Measurements from ENCODE around the gene TMEM25.
"Not testable (repeated sequence)": the region's sequence is repeated elsewhere in the genome, so short reads cannot be mapped to it uniquely, and the experiment has no call there.

The TMEM25 gene

DNA sequence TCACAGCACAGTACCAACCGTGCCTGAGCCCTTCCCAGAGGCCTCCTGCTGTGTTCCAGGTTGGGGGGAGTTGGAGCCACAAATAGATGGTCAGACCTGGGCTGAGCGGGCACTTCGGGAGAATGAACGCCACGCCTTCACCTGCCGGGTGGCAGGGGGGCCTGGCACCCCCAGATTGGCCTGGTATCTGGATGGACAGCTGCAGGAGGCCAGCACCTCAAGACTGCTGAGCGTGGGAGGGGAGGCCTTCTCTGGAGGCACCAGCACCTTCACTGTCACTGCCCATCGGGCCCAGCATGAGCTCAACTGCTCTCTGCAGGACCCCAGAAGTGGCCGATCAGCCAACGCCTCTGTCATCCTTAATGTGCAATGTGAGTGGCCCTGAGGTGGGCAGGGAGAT lies 1.1 kb downstream of the TMEM25 start:
- DNase-seq (ENCODE audit: low read depth): no peak

DNA sequence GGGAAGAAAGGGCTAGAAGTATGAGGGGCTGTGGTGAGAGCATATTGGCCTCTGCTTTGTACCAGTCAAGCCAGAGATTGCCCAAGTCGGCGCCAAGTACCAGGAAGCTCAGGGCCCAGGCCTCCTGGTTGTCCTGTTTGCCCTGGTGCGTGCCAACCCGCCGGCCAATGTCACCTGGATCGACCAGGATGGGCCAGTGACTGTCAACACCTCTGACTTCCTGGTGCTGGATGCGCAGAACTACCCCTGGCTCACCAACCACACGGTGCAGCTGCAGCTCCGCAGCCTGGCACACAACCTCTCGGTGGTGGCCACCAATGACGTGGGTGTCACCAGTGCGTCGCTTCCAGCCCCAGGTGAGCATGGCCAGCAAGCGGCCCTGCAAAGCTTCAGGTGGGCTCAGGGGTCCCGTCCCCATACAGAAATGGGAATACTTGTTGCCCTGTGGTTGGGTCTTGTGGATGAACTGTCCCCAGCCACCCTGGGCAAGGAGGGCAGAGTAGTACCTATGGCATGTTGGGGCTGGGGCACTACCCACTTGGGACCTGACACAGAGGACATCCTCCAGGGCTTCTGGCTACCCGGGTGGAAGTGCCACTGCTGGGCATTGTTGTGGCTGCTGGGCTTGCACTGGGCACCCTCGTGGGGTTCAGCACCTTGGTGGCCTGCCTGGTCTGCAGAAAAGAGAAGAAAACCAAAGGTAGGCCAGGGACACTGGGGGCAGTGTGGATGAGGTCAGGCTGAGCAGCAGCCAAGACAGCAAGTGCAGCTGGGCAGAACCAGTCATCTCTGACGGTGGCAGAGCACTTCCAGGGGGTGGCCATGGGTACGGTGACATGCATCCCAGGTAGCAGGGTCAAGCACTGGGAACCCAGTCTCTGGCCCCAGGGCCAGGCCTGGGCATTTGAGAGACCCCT lies 2.1 kb downstream of the TMEM25 start:
- DNase-seq (ENCODE audit: low read depth): no peak

DNA sequence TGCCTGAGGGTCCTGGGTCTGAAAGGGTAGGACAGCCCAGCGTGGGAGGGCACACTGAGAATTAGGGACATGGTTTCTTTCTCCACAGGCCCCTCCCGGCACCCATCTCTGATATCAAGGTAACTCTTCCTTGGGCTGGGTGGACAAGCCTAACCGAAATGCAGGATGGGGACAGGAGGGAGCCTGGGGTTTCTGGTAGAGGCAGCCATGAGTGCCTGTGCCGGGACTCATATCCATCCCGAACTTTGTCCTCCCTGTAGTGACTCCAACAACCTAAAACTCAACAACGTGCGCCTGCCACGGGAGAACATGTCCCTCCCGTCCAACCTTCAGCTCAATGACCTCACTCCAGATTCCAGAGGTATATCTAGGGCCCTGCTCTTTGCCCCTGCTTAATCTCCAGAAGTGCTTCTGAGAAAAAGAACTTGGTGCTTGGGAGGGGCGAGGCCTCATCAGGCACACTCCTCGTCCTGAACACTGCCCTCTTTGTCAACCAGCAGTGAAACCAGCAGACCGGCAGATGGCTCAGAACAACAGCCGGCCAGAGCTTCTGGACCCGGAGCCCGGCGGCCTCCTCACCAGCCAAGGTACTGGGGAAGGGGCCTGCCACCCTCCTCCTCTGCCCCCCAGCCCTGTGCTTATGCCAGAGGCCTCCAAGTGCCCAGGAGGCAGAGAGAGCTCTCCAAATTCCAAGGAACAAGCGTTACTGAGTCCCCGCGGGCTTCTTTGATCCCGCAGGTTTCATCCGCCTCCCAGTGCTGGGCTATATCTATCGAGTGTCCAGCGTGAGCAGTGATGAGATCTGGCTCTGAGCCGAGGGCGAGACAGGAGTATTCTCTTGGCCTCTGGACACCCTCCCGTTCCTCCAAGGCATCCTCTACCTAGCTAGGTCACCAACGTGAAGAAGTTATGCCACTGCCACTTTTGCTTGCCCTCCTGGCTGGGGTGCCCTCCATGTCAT lies 3.1 kb downstream of the TMEM25 start:
- DNase-seq (ENCODE audit: low read depth): no peak

GRCh38 chr11:118535261-118535660 lies 4.3 kb downstream of the TMEM25 start:
- no peak for DNase-seq (ENCODE audit: low read depth)

- no peak for DNase-seq (ENCODE audit: low read depth)
Measured at GRCh38 chr11:118536726-118537125, 5.7 kb downstream of the TMEM25 start.

GRCh38 chr11:118537409-118537980 lies 6.5 kb downstream of the TMEM25 start:
- no peak for DNase-seq (ENCODE audit: low read depth)

DNA sequence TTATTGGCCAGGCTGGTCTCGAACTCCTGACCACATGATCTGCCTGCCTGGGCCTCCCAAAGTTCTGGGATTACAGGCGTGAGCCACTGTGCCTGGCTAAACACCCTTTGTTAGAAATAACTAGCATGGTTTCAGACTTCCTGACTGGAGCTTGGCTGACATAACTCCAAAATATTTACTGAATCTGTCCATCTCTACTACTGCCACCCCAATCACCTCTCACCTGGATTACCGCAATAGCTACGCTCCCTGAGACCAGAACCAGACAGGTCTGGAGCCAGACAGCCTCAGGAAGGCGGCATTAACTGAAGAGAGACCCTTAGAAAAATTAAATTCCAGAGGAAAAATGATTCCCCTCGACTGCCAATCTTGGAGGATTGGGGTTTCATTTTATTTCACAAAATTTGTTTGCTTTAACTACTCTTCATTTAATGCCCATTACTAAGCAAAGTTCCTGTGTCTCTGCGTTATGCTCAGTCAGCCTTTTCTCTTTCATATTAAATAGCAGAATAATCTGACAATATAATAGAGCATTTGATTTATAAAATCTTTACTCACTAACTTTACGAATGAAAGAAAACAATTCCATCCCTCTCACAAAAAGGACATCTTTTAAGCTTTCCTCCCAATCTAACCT lies 13.1 kb downstream of the TMEM25 start:
- DNase-seq (ENCODE audit: low read depth): no peak

DNA sequence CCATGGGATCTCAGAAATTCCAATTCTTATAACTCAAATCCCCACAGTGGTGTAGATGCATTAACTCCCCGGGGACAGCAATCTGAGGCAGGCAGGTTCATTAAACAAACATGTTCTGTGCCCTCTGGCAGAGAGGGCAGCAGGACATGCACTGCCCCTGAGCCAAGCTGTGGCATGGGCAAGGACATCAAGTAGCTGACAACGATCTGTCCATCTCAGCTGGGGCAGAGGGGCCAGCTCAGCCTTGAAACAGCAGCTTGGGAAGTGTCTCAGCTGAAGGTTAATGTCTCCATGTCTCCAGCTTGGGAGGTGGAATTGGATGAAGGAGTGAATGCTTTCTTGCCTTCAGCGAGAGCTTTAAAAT lies 13.6 kb downstream of the TMEM25 start:
- DNase-seq (ENCODE audit: low read depth): no peak

DNA sequence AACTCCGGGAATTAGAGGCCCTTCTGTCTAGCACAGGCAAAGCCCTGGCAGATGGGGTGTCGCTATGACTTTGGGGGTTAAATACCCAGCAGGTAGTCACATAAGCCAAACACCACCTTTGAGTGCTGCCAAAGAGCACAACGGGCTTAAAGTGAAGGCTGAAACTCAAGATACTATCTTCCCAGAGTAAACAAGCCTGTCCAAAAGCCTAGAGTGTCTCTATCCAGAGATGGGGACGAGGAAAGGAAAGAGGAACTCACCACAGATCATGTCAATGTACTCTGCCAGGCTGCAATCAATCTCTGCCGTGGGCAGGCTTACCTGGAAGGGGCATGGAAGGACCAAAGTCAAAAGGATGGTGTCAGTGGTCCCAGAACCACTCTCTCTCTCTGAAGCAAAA lies 14.5 kb downstream of the TMEM25 start:
- DNase-seq (ENCODE audit: low read depth): no peak

- DNase-seq (ENCODE audit: low read depth): no peak
Measured at GRCh38 chr11:118547132-118547531, 16.1 kb downstream of the TMEM25 start.

DNA sequence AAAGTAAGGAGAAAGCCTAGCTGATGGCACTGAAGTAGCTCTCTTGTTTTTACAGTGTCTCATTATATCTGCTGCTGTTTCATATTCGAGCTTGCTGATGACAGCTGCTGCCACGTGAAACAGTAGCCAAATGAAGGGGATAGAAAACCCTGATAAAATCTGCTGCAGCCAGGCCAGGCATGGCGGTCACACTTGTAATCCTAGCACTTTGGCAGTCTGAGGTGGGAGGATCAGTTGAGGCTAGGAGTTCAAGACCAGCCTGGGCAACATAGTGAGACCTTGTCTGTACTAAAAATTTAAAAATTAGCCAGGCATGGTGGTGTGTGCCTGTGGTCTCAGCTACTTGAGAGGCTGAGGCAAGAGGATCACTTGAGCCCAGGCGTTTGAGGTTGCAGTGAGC lies 21.3 kb downstream of the TMEM25 start:
- no peak for DNase-seq (ENCODE audit: low read depth)

- DNase-seq (ENCODE audit: low read depth): no peak
Measured at GRCh38 chr11:118560806-118561205, 29.8 kb downstream of the TMEM25 start.

GRCh38 chr11:118565051-118565450 lies 34.1 kb downstream of the TMEM25 start:
- DNase-seq (ENCODE audit: low read depth): no peak

DNA sequence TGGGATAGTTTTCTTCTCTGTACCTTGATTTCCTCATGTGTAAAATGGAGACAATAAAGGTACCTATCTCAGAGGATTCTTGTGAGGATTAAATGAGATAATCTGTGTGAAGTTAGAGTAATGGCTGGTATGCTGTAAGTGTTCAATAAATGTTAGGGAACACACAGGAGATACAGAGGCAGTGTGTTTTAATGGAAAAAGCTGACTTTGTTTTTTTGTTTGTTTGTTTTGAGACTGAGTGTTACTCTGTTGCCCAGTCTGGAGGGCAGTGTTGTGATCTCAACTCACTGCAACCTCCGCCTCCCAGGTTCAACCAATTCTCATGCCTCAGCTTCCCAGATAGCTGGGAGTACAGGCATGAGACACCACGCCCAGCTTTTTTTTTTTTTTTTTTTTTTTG lies 38.7 kb downstream of the TMEM25 start:
- no peak for DNase-seq (ENCODE audit: low read depth)

- no peak for DNase-seq (ENCODE audit: low read depth)
Measured at GRCh38 chr11:118570787-118571186, 39.8 kb downstream of the TMEM25 start.

DNA sequence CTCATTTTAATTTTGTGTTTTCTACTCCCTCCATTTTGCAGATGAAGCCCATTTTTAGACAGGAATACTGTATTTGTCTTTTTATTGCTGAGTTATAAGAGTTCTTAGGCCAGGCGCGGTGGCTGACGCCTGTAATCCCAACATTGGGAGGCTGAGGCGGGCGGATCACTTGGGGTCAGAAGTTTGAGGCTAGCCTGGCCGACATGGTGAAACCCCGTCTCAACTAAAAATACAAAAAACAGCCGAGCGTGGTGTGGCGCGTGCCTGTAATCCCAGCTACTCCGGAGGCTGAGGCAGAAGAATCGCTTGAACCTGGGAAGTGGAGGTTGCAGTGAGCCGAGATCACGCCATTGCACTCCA lies 40.7 kb downstream of the TMEM25 start:
- DNase-seq (ENCODE audit: low read depth): not testable (repeated sequence)

DNA sequence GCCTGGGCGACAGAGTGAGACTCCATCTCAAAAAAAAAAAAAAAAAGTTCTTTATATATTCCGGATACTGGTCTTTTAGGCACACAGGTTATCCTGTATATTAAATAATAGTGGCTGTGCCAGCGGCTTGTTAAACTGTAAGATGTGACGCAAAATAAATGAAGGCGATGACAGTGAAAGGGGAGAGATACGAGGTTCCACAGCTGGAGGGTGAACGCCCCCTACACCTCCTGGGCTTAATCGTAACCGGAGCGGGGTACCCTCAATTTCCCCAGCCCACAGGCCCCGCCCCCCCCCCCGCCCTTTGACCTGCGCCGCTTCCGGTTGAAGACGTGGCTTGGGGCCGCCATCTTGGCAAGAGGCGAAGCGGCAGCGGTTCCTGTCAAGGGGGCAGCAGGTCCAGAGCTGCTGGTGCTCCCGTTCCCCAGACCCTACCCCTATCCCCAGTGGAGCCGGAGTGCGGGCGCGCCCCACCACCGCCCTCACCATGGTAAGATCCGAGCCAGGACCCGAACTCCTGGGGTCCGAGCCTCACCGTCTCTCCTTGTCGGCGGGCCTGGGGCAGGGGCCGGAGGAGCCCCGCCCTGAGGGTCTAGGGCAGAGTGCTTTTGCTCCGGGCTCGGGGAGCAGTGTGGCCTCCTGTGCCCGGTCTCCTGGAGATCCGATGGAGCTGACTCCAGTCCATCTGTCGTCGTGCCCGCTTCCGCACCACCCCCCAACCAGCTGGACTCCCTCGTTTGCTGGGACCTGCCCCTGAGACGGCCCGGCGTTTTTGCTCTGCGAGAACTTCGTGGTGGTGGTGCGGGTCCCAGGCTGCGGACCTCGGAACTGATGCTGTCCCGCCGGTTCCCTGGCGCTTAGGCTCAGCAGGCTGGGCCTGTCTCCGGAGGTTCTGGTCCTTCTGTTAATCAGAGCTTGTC lies 41.3 kb downstream of the TMEM25 start, which contains the start of gene ARCN1:
Gene ARCN1 (plus strand): TSS at position 349 of the 920 bp plus-strand sequence. CDS start 139 bp downstream, at position 488.
- DNase-seq (ENCODE audit: low read depth): no peak

DNA sequence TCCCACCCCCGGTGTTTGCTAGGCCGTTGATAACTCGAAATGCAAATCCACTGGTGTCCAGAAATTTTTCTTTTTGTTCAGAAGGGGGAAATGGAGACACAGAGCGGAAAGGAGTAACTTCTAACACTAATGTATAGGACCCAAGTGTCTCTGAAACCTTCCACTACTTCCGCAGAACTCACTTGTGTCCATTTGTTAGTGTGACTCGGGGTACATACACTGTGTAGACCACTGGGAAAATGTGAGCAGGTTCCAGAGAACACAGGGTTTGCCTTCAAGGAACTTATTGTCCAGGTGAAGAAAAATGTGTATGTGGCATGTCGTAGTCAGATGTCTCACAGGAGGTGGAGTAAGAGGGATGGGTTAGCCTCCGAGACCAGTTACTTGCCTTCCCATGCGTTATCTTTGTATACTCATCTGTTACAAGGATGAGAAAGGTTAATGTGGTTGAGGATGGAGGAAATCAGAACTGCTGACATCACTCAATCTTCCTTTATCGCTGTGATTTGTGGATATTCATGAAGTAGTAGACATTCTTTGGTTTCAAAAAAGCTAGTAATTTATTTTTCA lies 42.1 kb downstream of the TMEM25 start:
- no peak for DNase-seq (ENCODE audit: low read depth)

- DNase-seq (ENCODE audit: low read depth): no peak
Measured at GRCh38 chr11:118574636-118575035, 43.6 kb downstream of the TMEM25 start.

DNA sequence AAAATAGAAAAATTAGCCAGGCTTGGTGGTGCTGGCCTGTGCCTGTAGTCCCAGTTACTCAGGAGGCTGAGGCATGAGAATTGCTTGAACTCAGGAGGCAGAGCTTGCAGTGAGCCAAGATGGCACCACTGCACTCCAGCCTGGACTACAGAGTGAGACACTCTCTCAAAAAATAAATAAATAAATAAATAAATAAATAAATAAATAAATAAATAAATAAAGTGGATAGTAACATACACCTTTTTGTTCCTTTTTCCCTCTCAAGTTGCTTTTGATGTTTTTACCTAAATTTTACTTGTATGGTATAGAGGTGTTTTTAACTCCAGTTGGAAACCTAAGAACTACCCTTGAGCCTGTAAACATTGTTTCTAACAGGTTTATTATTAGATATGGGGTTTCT lies 47.0 kb downstream of the TMEM25 start:
- not testable (repeated sequence) for DNase-seq (ENCODE audit: low read depth)

DNA sequence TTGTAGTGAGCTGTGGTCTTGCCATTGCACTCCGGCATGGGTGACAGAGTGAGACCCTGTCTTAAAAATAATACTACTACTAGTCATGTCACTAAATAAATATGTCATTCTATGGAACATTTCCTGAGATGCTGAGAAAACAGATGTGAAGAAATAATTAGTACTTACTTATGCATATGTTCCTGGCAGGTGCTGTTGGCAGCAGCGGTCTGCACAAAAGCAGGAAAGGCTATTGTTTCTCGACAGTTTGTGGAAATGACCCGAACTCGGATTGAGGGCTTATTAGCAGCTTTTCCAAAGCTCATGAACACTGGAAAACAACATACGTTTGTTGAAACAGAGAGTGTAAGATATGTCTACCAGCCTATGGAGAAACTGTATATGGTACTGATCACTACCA lies 50.1 kb downstream of the TMEM25 start:
- no peak for DNase-seq (ENCODE audit: low read depth)
